CD4-positive, alpha-beta T cell (primary cell): Measurements from ENCODE around the gene CCDC157. TPM values are rescaled to one million over a fixed set of nuclear protein-coding genes. Genes with fewer than 3 reads are reported as not detected.

Experiments
- ATAC-seq: fragments of 200-7000 bp; cut with Tn5 transposase; one replicate; pipeline ENCODE4 v1.10.0; 2022; ENCODE audit warnings: mild to moderate bottlenecking; ENCODE audit not compliant: poor library complexity
- CTCF ChIA-PET: fragments of 350-600 bp; sonication (Branson Sonifier 250); formaldehyde crosslinking; loops from one replicate; lab custom pipeline; 2021; ENCODE audit warnings: antibody characterized with exemption, inconsistent platforms; lab: Charles Lee
- POLR2A ChIA-PET: fragments of 350-600 bp; sonication (Branson Sonifier 250); formaldehyde crosslinking; loops from one replicate; lab custom pipeline; 2021; ENCODE audit warnings: antibody characterized with exemption, inconsistent platforms; lab: Charles Lee
- DNase-seq, 14 experiments: peaks; one replicate each; pipeline ENCODE4 v3.0.0-alpha.2; 2013 to 2020; ENCODE audit warnings: mixed read lengths in 2 of 14
- H3K27ac ChIP-seq, 2 donors: one replicate each; pipeline versions ENCODE4 v1.5.1 to v1.7.0; 2013; ENCODE audit warnings: low read length in 2 of 2, low read depth in 1 of 2, mild to moderate bottlenecking in 1 of 2
- H3K27me3 ChIP-seq, 2 experiments: 1 replicate in 1 of 2; 2 replicates in 1 of 2; pipeline versions ENCODE4 v1.6.1 to v1.7.0; 2013; ENCODE audit warnings: low read length in 2 of 2, control low read depth in 1 of 2, mild to moderate bottlenecking in 1 of 2, moderate library complexity in 1 of 2; ENCODE audit not compliant: insufficient read depth in 2 of 2, control insufficient read depth in 1 of 2
- H3K36me3 ChIP-seq: one replicate; pipeline ENCODE4 v1.6.1; 2013; ENCODE audit warnings: low read length, control low read depth; ENCODE audit not compliant: insufficient read depth
- H3K4me1 ChIP-seq: one replicate; pipeline ENCODE4 v1.6.1; 2013; ENCODE audit warnings: low read length, control low read depth; ENCODE audit not compliant: insufficient read depth
- H3K4me3 ChIP-seq: one replicate; pipeline ENCODE4 v1.5.1; 2013; ENCODE audit warnings: mild to moderate bottlenecking, low read length, moderate library complexity
- H3K9me3 ChIP-seq, 2 experiments: 1 replicate in 1 of 2; 2 replicates in 1 of 2; pipeline versions ENCODE4 v1.6.1 to v1.7.0; 2013; ENCODE audit warnings: low read length in 2 of 2, mild to moderate bottlenecking in 2 of 2, control low read depth in 1 of 2, moderate library complexity in 1 of 2; ENCODE audit not compliant: control insufficient read depth in 1 of 2, insufficient read depth in 1 of 2
- H3K27ac Mint-ChIP-seq: one replicate; pipeline ENCODE4 v1.8.0; 2020; ENCODE audit warnings: mixed read lengths
- H3K27me3 Mint-ChIP-seq: one replicate; pipeline ENCODE4 v1.8.0; 2021; ENCODE audit warnings: mixed read lengths
- H3K36me3 Mint-ChIP-seq: one replicate; pipeline ENCODE4 v1.8.0; 2021; ENCODE audit warnings: low read depth, mixed read lengths
- H3K4me1 Mint-ChIP-seq: one replicate; pipeline ENCODE4 v1.8.0; 2021; ENCODE audit warnings: low read depth, mixed read lengths
- H3K4me3 Mint-ChIP-seq: one replicate; pipeline ENCODE4 v1.8.0; 2020; ENCODE audit warnings: mild to moderate bottlenecking, mixed read lengths
- H3K9me3 Mint-ChIP-seq: one replicate; pipeline ENCODE4 v1.8.0; 2020; ENCODE audit warnings: mixed read lengths
- intact Hi-C, 2 experiments: fragments of 100-400 bp; cut with DNase I in 1 of 2; cut with micrococcal nuclease in 1 of 2; formaldehyde crosslinking; loops; one replicate each; pipeline versions ENCODE4 v1.15.1 to v1.9.0; 2023 to 2025; cut with DNase I, micrococcal nuclease
- total RNA-seq, 174 experiments: library from RNA in 2 of 174; stranded (reverse) in 2 of 174; gene quantifications; one replicate each; pipeline ENCODE4 v1.2.3 and lab custom pipeline; 2021 to 2026
- TF ChIP-seq, protein P1 (sequence below): fragments of 200-600 bp; IDR thresholded peaks from one replicate; pipeline ENCODE4 v1.8.0; 2022; ENCODE audit warnings: antibody characterized with exemption, mild to moderate bottlenecking

The CCDC157 gene
- total RNA-seq, 2 experiments from 2014 or later = 8.3 to 10.1 TPM

DNA sequence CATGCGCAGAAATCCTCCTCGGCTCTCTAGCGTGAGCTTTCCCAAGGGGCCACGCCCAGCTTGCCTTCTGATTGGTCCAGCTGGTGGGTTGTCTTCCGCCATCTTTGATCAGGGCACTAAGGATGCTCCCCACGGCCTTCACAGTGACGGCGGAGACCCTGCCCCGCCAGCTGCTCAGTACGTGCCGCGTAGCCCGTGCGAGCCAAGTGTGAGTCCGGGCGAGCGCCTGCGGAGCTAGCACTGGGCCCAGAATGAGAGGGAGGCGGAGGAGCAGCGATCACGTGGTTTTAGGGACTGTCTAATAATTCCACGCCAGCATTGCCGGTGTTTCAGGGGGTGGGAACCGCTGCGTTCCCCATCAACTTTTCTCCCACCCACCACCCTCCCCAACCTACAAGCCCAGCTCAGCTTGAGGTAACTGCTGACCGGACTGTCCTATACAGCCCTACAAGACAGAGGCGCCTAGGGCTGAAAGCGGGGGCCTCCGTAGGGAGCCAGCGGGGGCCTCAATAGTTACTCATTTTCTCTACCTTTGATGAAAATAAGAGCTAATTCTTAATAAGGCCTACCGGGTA is 67.2 kb downstream of the CCDC157 start:
- Mint-ChIP-seq H3K4me3 (peak overlapping the region; percentile 99), H3K36me3 (peaks cover 64% of the 10 kb centered on the region), H3K4me1 (peaks cover 55% of the 10 kb centered on the region), H3K27me3 (no peaks in the 10 kb centered on the region), H3K9me3 (no peaks in the 10 kb centered on the region), H3K27ac (peak overlapping the region; percentile 98)
- Histone ChIP-seq H3K4me1 (peaks cover 53% of the 10 kb centered on the region), H3K4me3 (peak overlapping the region; percentile 74), H3K36me3 (peaks cover 10% of the 10 kb centered on the region), H3K27ac (peak overlapping the region; percentile 86 to 87), H3K9me3 (no peaks in the 10 kb centered on the region), H3K27me3 (no peaks in the 10 kb centered on the region)
- intact Hi-C loops = loop anchor here (1.0 to 10.0 kb wide), 7 partner anchors 27 to 1157 kb away; partner anchors contain the start of genes ASCC2 (in 1 of the 2), PES1 (in 1 of the 2), RHBDD3 (in 1 of the 2) and SEC14L2 (in 1 of the 2)
- TF ChIP-seq, protein P1, sequence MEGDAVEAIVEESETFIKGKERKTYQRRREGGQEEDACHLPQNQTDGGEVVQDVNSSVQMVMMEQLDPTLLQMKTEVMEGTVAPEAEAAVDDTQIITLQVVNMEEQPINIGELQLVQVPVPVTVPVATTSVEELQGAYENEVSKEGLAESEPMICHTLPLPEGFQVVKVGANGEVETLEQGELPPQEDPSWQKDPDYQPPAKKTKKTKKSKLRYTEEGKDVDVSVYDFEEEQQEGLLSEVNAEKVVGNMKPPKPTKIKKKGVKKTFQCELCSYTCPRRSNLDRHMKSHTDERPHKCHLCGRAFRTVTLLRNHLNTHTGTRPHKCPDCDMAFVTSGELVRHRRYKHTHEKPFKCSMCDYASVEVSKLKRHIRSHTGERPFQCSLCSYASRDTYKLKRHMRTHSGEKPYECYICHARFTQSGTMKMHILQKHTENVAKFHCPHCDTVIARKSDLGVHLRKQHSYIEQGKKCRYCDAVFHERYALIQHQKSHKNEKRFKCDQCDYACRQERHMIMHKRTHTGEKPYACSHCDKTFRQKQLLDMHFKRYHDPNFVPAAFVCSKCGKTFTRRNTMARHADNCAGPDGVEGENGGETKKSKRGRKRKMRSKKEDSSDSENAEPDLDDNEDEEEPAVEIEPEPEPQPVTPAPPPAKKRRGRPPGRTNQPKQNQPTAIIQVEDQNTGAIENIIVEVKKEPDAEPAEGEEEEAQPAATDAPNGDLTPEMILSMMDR = no peak
- ChIA-PET CTCF (interaction anchor here (0.9 to 6.1 kb wide), 10 partner anchors 10 to 211 kb away, joined by 3 to 63 read pairs (median 6); partner anchors contain the start of genes CASTOR1, SEC14L2 and SLC35E4), POLR2A (interaction anchor here (0.8 to 6.0 kb wide), 32 partner anchors 11 to 1156 kb away, joined by 3 to 112 read pairs (median 5); partner anchors contain the start of genes ASCC2, CASTOR1, CCDC157 and EWSR1)
- ATAC-seq (peak; percentile 84), DNase-seq (peak; percentile 94 to 100 (median 98))

DNA sequence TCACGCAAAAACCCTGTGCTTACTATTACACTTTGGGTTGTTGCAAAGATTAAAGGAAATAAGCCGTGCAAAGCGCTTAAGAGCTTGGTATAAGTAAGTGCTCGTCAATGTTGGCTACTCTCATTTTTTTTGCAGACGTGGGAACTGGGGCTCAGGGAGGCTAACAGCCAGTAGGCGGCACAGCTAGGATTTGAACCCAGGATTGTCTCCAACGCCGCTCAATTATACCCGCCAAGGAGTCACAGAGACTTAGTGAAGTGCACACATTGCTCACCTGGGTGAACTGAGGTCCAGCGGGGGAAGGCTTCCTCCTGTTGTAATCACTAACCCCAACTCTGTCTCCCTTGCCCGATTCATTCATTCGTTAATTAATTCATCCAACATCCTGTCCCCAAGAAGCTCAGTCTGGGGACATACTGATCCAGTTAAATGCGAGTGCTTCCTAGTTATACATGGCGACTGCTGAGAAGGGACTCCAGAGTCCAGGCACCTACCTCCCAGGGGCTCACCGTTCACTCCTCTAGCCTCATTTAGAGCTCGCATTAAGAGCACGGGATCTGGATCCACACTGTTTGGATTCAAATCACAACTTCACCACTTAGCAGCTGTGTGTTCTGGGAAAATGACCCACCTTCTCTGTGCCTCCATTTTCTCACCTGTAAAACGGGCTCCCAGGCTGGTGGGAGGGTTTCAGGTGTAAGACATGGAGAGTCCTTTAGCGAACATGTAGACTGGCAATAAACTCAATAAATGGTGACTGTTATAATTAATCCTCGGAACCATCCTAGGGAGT is 67.9 kb downstream of the CCDC157 start:
- H3K4me3 ChIP-seq = peak overlapping the region; percentile 74
- H3K4me1 ChIP-seq = peaks cover 53% of the 10 kb centered on the region
- no peaks in the 10 kb centered on the region for H3K9me3 ChIP-seq
- peaks cover 14% of the 10 kb centered on the region for H3K36me3 ChIP-seq
- TF ChIP-seq, protein P1 = no peak
- intact Hi-C loops = loop anchor here (1.0 to 10.0 kb wide), 10 partner anchors 28 to 1158 kb away; partner anchors contain the start of genes ASCC2 (in 1 of the 2), CASTOR1 (in 1 of the 2), PES1 (in 1 of the 2) and RHBDD3 (in 1 of the 2)
- no peaks in the 10 kb centered on the region for H3K9me3 Mint-ChIP-seq
- H3K27me3 Mint-ChIP-seq = no peaks in the 10 kb centered on the region
- CTCF ChIA-PET = interaction anchor here (0.9 to 6.1 kb wide), 10 partner anchors 10 to 210 kb away, joined by 3 to 63 read pairs (median 6); partner anchors contain the start of genes CASTOR1, SEC14L2 and SLC35E4
- H3K27ac ChIP-seq = peak overlapping the region; percentile 70 to 86
- H3K27me3 ChIP-seq = no peaks in the 10 kb centered on the region
- H3K4me1 Mint-ChIP-seq = peaks cover 55% of the 10 kb centered on the region
- H3K27ac Mint-ChIP-seq = peak overlapping the region; percentile 98
- DNase-seq (peak in 4 of 14 experiments; percentile 8 to 67 (median 32)), ATAC-seq (peak; percentile 3)
- peak overlapping the region; percentile 99 for H3K4me3 Mint-ChIP-seq
- peaks cover 58% of the 10 kb centered on the region for H3K36me3 Mint-ChIP-seq
- POLR2A ChIA-PET = interaction anchor here (0.8 to 6.0 kb wide), 28 partner anchors 10 to 1156 kb away, joined by 3 to 112 read pairs (median 6); partner anchors contain the start of genes ASCC2, CASTOR1, CCDC157 and EWSR1

DNA sequence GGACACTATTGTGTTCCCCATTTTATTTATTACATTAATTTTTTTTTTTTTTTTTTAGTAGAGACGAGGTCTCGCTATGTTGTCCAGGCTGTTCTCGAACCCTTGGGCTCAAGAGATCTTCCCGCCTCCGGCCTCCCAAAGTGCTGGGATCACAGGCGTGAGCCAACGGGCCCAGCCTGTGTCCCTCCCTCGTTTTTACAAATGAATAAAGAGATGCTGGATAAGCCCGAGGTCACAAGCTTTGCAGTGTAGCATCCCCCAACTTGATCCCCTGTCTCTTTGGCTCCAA is 68.5 kb downstream of the CCDC157 start:
- H3K27me3 Mint-ChIP-seq = no peaks in the 10 kb centered on the region
- POLR2A ChIA-PET = interaction anchor here (3.2 to 6.0 kb wide), 5 partner anchors 10 to 137 kb away, joined by 27 to 112 read pairs (median 76); partner anchors contain the start of genes CASTOR1 and SEC14L2
- peaks cover 55% of the 10 kb centered on the region for H3K4me1 Mint-ChIP-seq
- DNase-seq (no peak), ATAC-seq (no peak)
- no peaks in the 10 kb centered on the region for H3K9me3 ChIP-seq
- peak overlapping the region; percentile 93 for H3K4me3 Mint-ChIP-seq
- no peaks in the 10 kb centered on the region for H3K27me3 ChIP-seq
- peak overlapping the region; percentile 74 for H3K4me3 ChIP-seq
- H3K27ac ChIP-seq = peak overlapping the region; percentile 61 to 74
- no peaks in the 10 kb centered on the region for H3K9me3 Mint-ChIP-seq
- CTCF ChIA-PET = interaction anchor here (1.5 to 6.1 kb wide), 6 partner anchors 11 to 137 kb away, joined by 3 to 63 read pairs (median 9); partner anchors contain the start of genes RNF215 and SEC14L2
- H3K36me3 ChIP-seq = peaks cover 14% of the 10 kb centered on the region
- peak overlapping the region; percentile 98 for H3K27ac Mint-ChIP-seq
- TF ChIP-seq, protein P1 = no peak
- peaks cover 54% of the 10 kb centered on the region for H3K36me3 Mint-ChIP-seq
- intact Hi-C loops = loop anchor here (1.0 to 10.0 kb wide), 7 partner anchors 28 to 1158 kb away; partner anchors contain the start of genes ASCC2 (in 1 of the 2), CASTOR1 (in 1 of the 2), RHBDD3 (in 1 of the 2) and SEC14L2 (in 1 of the 2)
- peaks cover 53% of the 10 kb centered on the region for H3K4me1 ChIP-seq
